GM12872 (cell line): ENCODE measurements around the gene CXorf49.
A peak's percentile ranks its signal among the peaks of the same experiment; 100 is the strongest.
"Not testable (repeated sequence)": the region's sequence is repeated elsewhere in the genome, so short reads cannot be mapped to it uniquely, and the experiment has no call there.

Experiments
- CTCF ChIP-seq: IDR thresholded peaks from 3 replicates; pipeline ENCODE4 v1.5.1; 2011; ENCODE audit warnings: low read depth, mild to moderate bottlenecking, low read length, moderate library complexity; ENCODE audit not compliant: insufficient read depth

The CXorf49 gene

DNA sequence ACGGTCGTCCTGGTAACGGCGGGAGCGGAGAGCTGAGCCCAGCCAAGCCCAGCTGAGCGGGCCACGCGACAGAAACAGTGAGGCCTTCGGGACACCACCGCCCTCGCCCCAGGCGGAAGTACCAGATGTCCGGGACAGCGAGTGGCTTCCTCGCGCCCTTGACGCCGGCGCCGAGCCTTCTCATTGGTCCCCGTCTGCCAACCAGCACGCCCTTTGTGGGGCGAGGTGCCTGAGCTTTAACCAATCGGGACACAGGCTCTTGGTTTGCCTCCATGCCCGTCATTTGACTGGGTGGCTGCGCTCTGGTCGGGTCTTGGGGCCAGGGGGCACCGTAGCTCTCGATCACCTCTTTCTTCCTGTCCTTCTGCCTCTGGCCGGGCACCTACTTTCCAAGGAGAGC, at the start of gene CXorf49:
TSS of gene CXorf49 (minus strand) at position 101 of the 400 bp plus-strand sequence. CDS start 134 bp downstream, outside the sequence.
- TF ChIP-seq CTCF: not testable (repeated sequence)

GRCh38 chrX:71763049-71763448, 45.0 kb upstream of the CXorf49 start, which contains the start of gene CXorf49B:
Gene CXorf49B, plus strand, starts transcription at chrX:71763349. Its CDS starts 75 bp downstream, at chrX:71763424.
- TF ChIP-seq CTCF: not testable (repeated sequence)

- TF ChIP-seq CTCF: no peak
Measured at GRCh38 chrX:71679575-71680207, 38.4 kb downstream of the CXorf49 start.

- no peak for TF ChIP-seq CTCF
Measured at GRCh38 chrX:71671938-71672337, 46.1 kb downstream of the CXorf49 start.

GRCh38 chrX:71671043-71671780, 46.9 kb downstream of the CXorf49 start:
- TF ChIP-seq CTCF: no peak

DNA sequence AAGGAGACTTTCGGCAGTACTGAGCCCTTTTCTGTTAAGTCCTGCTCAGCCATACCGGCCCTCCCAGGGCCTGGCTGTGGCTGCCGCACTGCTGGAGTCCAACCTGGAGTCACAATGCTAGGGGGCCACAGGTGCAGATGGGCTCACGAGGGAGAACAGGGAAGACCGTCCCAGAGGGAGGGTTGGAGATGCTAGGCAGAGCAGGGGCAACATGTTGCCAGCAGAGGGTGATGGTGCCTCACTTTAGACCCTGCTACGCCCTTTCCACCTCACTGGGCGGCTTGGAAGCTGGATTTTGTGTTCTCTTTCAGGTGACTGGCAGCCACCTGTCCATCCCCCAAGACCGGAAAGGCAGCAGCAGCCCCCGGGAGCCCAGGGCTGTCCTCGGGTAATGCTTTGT, 48.1 kb downstream of the CXorf49 start:
- peak; percentile 66 for TF ChIP-seq CTCF

DNA sequence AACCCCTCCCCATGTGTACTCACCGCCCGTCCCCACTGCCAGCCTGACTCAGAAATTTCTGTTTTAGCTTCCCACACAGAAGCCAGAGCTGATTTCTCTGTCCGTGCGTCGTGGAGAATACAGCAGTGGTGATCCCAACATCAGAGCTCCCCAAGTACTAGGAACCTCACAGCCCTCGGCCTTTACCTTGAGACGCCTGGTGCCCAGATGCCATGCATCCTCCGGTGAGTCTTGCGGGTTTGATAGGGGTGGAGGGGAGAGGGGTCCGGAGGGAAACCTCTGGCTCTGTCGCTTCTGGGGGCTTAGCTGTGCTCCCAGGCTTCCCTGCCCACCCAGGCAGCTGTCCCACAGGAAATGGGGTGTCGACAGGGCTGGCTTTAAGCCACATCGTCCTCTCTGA, 48.6 kb downstream of the CXorf49 start:
- TF ChIP-seq CTCF: no peak
